ENCODE measurements around the gene PCDH15. TPM values are rescaled to one million over a fixed set of nuclear protein-coding genes. Genes with fewer than 3 reads are reported as not detected.

Gene PCDH15
- total RNA-seq, 4 donors from 2014 or later = 0.70 to 2.3 TPM; not detected in 2

DNA sequence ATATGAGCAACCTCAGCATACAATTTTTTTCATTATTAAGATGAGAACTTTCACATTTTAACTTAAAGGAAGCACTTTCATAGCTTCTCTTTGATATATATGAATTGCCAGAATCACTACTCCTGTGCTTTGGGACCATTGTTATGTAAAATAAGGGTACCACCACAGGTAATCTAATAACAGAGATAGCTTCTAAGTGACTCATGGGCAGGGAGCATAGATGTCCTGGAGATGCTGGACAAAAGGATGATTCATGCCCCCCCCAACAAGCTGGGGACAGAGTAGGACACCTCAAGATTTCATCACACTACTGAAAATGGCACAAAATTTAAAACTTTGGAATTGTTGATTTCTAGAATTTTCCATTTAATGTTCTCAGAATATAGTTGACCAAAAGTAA, 641.1 kb downstream of the PCDH15 start:
- no peaks in the 10 kb centered on the region for H3K27me3 ChIP-seq
- H3K9me3 ChIP-seq = no peaks in the 10 kb centered on the region
- H3K4me1 ChIP-seq = no peaks in the 10 kb centered on the region
- DNase-seq = no peak
- no peak overlapping the region for H3K4me3 ChIP-seq
- no peaks in the 10 kb centered on the region for H3K36me3 ChIP-seq
- H3K27ac ChIP-seq = no peak overlapping the region
- TF ChIP-seq POLR2A (IDR thresholded peaks at IDR 0.05) = no peak
- TF ChIP-seq, protein P1, sequence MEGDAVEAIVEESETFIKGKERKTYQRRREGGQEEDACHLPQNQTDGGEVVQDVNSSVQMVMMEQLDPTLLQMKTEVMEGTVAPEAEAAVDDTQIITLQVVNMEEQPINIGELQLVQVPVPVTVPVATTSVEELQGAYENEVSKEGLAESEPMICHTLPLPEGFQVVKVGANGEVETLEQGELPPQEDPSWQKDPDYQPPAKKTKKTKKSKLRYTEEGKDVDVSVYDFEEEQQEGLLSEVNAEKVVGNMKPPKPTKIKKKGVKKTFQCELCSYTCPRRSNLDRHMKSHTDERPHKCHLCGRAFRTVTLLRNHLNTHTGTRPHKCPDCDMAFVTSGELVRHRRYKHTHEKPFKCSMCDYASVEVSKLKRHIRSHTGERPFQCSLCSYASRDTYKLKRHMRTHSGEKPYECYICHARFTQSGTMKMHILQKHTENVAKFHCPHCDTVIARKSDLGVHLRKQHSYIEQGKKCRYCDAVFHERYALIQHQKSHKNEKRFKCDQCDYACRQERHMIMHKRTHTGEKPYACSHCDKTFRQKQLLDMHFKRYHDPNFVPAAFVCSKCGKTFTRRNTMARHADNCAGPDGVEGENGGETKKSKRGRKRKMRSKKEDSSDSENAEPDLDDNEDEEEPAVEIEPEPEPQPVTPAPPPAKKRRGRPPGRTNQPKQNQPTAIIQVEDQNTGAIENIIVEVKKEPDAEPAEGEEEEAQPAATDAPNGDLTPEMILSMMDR (IDR thresholded peaks at IDR 0.05) = no peak
- intact Hi-C loops (cut with DNase I; ENCODE audit: low total_unique reads) = no loop called here

DNA sequence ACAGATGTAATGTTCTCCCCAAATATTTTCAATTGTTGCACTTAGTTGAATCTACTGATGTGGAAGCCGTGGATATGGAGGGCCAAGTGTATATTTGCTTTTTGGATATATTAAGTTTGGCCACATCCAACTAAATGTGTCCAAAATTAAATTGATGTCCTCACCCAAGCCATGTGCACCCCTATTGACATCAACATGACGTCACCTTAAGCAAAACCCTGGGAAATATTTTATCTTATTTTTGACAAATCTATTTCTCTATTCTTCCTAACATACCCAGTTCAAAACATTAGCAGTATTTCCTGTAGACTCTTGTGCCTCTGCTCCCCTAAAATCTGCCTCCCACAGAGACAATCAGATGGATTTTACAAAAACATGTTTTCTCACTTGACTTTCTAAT, 652.5 kb downstream of the PCDH15 start:
- H3K27ac ChIP-seq = no peak overlapping the region
- intact Hi-C loops (cut with DNase I; ENCODE audit: low total_unique reads) = no loop called here
- H3K36me3 ChIP-seq = peaks cover 0 to 4% of the 10 kb centered on the region in 2 donors
- no peak overlapping the region for H3K4me3 ChIP-seq
- TF ChIP-seq, protein P1 (IDR thresholded peaks at IDR 0.05) = no peak
- TF ChIP-seq POLR2A (IDR thresholded peaks at IDR 0.05) = no peak
- no peaks in the 10 kb centered on the region for H3K4me1 ChIP-seq
- H3K27me3 ChIP-seq = no peaks in the 10 kb centered on the region
- H3K9me3 ChIP-seq = no peaks in the 10 kb centered on the region
- no peak for DNase-seq

DNA sequence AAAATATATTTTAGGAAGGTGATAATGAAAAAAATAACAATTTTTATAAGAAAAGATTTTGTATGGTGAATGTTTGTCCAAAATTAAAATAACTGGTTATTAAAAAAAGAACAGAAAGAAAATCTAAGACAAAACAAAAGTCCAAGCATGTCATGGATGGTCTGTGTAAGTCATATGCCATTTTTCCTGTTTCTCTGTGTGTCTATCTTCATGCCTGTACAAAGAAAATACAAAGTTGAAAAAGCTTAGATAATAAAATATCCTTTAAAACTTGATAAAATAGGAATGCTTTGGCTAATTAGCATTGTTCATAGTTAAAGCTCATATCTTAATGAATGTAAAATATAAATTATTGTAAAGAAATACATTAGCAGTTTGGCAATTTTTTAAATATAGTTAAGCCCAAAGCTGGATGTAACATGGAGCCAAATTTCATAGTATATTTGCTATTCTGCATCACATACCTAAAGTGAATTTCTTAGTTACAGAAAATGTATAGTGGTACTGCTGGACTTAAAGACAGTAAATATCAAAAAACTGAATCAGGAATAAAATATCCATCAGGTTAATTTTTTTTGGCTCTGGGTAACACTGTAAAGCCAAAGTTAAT, 661.1 kb downstream of the PCDH15 start:
- no peak overlapping the region for H3K27ac ChIP-seq
- no peaks in the 10 kb centered on the region for H3K9me3 ChIP-seq
- no peak for TF ChIP-seq POLR2A (IDR thresholded peaks at IDR 0.05)
- TF ChIP-seq, protein P1 (IDR thresholded peaks at IDR 0.05) = no peak
- no peaks in the 10 kb centered on the region for H3K4me1 ChIP-seq
- no peak overlapping the region for H3K4me3 ChIP-seq
- no peak for DNase-seq
- no peaks in the 10 kb centered on the region for H3K27me3 ChIP-seq
- no peaks in the 10 kb centered on the region for H3K36me3 ChIP-seq
- intact Hi-C loops (cut with DNase I; ENCODE audit: low total_unique reads) = no loop called here

DNA sequence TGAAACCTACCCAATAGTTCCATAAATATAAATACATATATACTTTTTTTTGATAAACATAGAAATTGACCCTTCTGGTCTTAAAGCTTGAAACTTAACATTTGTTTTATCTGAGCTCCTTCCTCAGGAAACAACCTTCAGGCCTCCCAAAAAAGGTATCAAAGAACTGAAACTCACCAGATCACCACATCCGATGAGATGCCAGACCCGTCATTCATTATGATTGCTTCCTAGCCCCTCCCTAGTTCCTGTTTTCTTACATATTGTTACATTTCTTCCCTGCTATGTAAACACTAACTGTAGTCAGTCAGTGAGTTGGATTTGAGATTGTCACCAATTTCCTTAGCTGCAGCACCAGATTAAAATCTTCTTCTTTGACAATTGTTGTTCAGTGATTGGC, 663.6 kb downstream of the PCDH15 start:
- TF ChIP-seq, protein P1 (IDR thresholded peaks at IDR 0.05) = no peak
- no peak for TF ChIP-seq POLR2A (IDR thresholded peaks at IDR 0.05)
- DNase-seq = no peak
- intact Hi-C loops (cut with DNase I; ENCODE audit: low total_unique reads) = no loop called here

DNA sequence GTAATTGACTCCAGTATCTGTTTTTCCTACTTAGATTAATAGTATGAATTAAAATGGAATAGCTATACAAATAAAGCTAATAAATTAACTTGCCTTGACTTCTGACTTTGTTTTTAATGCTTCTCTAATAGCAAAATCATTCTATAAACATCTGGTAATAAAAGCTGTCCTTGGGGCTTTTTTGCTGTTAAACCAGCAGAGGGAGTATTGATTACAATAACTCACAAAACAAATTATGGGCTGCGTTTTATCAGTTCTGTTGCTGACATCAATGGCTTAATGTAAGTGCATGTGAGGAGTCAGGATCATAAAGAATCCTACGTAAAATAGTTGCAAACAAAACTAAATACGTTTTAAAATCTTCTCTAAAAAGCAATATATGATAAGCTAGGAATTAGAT, 667.8 kb downstream of the PCDH15 start:
- H3K36me3 ChIP-seq = no peaks in the 10 kb centered on the region
- H3K9me3 ChIP-seq = no peaks in the 10 kb centered on the region
- intact Hi-C loops (cut with DNase I; ENCODE audit: low total_unique reads) = no loop called here
- TF ChIP-seq, protein P1 (IDR thresholded peaks at IDR 0.05) = no peak
- no peak for TF ChIP-seq POLR2A (IDR thresholded peaks at IDR 0.05)
- no peaks in the 10 kb centered on the region for H3K27me3 ChIP-seq
- no peak overlapping the region for H3K4me3 ChIP-seq
- DNase-seq = no peak
- no peaks in the 10 kb centered on the region for H3K4me1 ChIP-seq
- H3K27ac ChIP-seq = no peak overlapping the region

More for the DNA sequence above, 663.6 kb downstream of the PCDH15 start:
- Histone ChIP-seq H3K36me3 (no peaks in the 10 kb centered on the region), H3K4me1 (no peaks in the 10 kb centered on the region), H3K27me3 (no peaks in the 10 kb centered on the region), H3K4me3 (no peak overlapping the region), H3K27ac (no peak overlapping the region), H3K9me3 (no peaks in the 10 kb centered on the region)
